22Rv1 (cell line): Measurements from ENCODE around the gene KIF20B.
"Not testable (repeated sequence)": the region's sequence is repeated elsewhere in the genome, so short reads cannot be mapped to it uniquely, and the experiment has no call there.

Experiments used
- H3K27ac ChIP-seq: fragments of 450-650 bp; 2 replicates; pipeline ENCODE4 v1.5.1; 2017
- ZFX ChIP-seq: fragments of 450-650 bp; IDR thresholded peaks from 2 replicates; pipeline ENCODE4 v1.6.1; 2017; ENCODE audit warnings: antibody characterized with exemption, borderline replicate concordance
- TF ChIP-seq, protein P1 (sequence below): fragments of 450-650 bp; IDR thresholded peaks from 2 replicates; pipeline ENCODE4 v1.5.1; 2017; ENCODE audit warnings: mild to moderate bottlenecking

KIF20B gene

DNA sequence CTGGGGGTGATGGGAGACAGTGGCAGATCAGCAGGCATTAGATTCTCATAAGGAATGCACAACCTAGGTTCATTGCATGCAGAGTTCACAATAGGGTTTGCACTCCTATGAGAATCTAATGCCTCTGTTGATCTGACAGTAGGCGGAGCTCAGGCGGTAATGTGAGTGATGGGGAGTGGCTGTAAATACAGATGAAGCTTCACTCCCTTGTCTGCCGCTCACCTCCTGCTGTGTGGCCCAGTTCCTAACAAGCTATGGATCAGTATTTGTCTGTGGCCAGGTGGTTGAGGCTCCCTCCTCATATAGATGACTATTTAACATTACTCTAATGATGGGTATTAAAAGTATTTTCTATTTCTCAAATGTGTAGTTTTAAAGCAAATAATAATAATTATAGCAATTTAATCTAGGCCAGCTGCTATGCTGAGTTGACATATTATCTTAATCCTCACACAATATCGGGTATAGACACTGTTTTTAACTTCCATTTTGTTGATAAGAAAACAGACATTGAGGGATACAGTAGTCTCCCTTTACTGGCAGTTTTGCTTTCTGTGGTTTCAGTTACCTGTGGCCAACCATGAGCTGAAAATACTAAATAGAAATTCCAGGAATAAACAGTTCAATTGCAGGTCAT, 39.9 kb downstream of the KIF20B start:
- TF ChIP-seq, protein P1, sequence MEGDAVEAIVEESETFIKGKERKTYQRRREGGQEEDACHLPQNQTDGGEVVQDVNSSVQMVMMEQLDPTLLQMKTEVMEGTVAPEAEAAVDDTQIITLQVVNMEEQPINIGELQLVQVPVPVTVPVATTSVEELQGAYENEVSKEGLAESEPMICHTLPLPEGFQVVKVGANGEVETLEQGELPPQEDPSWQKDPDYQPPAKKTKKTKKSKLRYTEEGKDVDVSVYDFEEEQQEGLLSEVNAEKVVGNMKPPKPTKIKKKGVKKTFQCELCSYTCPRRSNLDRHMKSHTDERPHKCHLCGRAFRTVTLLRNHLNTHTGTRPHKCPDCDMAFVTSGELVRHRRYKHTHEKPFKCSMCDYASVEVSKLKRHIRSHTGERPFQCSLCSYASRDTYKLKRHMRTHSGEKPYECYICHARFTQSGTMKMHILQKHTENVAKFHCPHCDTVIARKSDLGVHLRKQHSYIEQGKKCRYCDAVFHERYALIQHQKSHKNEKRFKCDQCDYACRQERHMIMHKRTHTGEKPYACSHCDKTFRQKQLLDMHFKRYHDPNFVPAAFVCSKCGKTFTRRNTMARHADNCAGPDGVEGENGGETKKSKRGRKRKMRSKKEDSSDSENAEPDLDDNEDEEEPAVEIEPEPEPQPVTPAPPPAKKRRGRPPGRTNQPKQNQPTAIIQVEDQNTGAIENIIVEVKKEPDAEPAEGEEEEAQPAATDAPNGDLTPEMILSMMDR: no peak
- TF ChIP-seq ZFX: no peak
- H3K27ac ChIP-seq: no peak overlapping the region

DNA sequence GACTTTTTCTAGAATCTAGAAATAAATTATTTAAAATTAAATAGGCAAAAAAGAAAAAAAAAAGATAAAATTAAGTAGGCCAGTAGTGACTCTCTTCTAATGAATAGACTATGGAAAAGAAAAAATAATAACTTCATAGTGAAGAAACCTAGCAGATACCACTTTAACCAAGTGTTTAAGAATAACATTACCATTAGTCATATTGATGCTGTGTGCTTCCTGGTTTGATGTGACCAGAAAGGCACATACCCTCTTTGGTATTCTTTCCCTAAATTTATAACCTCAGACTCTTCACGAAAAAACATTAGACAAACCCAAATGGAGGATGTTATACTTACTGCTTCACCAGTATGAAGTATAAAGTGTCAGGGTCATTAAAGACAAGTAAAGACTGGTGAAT, 42.6 kb downstream of the KIF20B start:
- H3K27ac ChIP-seq: no peak overlapping the region
- TF ChIP-seq, protein P1: no peak
- TF ChIP-seq ZFX: no peak

DNA sequence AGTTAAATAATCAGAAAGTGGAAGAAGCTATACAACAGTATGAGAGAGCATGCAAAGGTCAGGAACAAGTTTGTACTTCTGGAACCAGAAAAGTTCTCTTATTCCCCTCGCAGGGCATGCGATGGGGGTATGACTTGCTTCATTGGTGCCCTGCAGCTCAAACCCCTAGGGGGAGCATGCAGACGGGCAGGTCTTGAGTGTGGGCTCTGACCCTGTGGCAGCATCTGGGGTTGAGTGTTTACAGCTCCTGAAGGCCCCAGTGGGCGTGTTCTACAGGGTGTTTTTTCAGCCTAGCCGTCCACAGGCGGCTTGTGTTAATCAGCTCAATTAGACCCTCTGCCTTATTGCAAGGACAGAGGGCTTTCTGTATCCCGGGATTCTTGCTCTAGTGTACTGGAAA, 44.5 kb downstream of the KIF20B start:
- no peak overlapping the region for H3K27ac ChIP-seq
- TF ChIP-seq, protein P1: no peak
- TF ChIP-seq ZFX: no peak

DNA sequence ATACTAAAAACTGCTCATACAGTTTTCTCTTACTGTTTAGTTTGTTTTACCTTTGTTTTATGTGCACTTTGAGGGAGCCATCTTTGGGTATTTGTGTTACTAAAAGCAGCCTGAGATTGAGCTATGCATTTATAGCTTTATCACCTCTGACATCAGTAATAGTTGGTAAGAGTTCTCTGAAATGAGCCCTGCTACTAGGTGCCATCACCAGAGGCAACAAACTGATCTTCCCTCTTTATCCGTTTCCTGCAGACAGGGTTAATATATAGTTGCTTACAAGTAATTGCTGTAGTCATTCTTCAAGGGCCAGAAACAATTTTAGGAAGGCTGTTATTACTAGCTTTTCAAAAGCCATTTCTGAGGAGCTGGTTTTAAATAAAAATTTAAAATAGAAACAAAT, 49.1 kb downstream of the KIF20B start:
- TF ChIP-seq ZFX: no peak
- TF ChIP-seq, protein P1: no peak
- H3K27ac ChIP-seq: no peak overlapping the region

DNA sequence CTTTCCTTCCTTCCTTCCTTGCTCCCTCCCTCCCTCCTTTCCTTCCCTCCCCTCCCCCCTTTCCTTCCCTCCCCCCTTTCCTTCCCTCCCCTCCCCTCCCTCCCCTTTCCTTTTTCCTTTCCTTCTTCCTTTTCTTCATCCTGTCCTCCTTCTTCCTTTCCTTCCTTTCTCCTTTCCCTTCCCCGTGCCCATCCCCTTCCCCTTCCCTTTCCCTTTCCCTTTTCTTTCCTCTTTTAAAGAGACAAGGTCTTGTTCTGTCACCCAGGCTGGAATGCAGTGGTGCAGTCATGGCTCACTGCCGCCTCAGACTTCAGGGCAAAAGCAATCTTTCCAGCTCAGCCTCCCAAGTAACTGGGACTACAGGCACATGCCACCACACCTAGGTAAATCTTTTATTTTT, 54.0 kb downstream of the KIF20B start:
- no peak overlapping the region for H3K27ac ChIP-seq
- TF ChIP-seq ZFX: no peak
- TF ChIP-seq, protein P1: no peak

DNA sequence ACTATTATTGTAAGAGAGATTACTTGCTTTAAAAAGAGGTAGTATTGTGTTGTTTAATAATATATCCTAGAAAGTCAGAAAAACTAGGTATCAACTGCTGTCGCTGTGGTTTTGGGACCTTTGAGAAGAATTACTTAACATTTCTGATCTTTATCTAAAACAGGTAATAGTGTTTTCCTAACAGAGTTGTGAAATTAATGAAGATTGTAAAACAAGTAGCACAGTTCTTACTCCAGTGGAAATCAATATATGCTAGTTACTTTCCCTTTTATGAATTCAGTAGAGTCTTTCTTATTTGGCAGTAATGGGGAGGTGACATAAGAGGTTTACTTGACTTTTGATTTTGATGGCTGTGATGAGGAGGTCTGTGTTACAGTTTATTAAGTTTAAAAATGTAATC, 58.1 kb downstream of the KIF20B start:
- H3K27ac ChIP-seq: no peak overlapping the region
- TF ChIP-seq, protein P1: no peak
- TF ChIP-seq ZFX: no peak

DNA sequence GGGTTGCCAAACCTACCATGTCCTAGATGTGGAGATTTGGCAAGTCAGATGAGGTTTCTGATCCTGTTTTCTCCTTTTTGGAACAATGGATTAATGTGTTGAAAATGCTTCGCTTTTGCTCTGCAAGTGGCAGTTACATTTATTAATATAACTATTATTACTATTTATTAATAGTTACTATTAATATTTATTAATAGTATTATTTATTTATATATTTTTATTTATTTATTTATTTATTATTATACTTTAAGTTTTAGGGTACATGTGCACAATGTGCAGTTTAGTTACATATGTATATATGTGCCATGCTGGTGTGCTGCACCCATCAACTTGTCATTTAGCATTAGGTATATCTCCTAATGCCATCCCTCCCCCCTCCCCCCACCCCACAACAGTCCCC, 62.3 kb downstream of the KIF20B start:
- not testable (repeated sequence) for H3K27ac ChIP-seq

DNA sequence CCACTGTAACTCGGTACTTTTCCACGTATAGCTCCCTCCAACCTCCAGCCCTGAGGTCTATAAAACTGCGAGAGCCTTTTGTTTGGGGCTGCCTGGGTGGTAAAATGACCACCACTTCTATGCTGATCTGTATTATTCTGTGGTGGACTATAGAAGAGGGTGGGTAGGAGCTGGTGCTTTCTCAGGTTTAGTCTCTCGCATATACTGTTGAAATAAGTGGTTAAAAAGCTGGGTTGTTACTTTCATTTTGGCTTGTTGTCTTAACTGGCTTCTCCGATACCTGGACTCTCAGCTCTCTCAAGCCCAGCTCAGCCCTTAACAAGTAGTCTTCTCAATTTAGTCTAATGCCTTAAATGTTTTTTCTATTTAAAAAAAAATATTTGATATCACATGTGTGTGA, 70.3 kb downstream of the KIF20B start:
- TF ChIP-seq ZFX: no peak
- TF ChIP-seq, protein P1: no peak
- H3K27ac ChIP-seq: no peak overlapping the region
